ENCODE measurements around the gene FOXP1. TPM values are rescaled to one million over a fixed set of nuclear protein-coding genes. Genes with fewer than 3 reads are reported as not detected.

FOXP1 gene
- total and polyA plus RNA-seq, 4 donors, result 4.9 to 35.4 (median 32.0) TPM

DNA sequence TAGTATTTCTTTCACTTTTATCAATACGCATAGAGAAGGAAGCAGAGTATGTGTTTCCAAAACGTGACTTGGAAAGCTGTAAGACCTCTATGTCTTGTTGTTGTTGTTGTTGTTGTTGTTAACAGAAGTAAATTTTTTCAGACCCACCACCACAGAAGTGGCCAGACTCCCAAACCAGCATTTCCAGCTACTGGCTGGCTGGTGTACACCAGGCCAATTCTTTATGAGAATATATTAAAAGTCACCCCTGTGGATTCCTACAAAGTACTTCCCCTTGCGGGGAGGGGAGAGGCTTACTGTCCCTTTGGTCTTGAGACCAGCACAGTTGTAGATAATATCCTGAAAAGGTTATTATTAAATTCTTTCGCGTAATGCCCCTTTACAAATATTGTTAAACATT, 1.6 kb upstream of the FOXP1 start:
- Histone ChIP-seq H3K27ac (ENCODE audit: low read depth in 1 of 2, low read length in 2 of 2) (peak overlapping the region; percentile 99), H3K9ac (ENCODE audit: low read depth in 1 of 2, low read length in 2 of 2) (peak overlapping the region in 1 of 2 donors; percentile 97), H3K4me3 (ENCODE audit: low read depth in 1 of 3, low read length in 3 of 3) (peak overlapping the region in 2 of 3 donors; percentile 94 to 96), H3K27me3 (ENCODE audit: control insufficient read depth in 4 of 4, insufficient read depth in 4 of 4, low read length in 3 of 4) (no peaks in the 10 kb centered on the region), H3K4me1 (ENCODE audit: control insufficient read depth in 4 of 4, insufficient read depth in 4 of 4, low read length in 3 of 4) (peaks cover 4 to 33% (median 14%) of the 10 kb centered on the region in 4 donors), H3K9me3 (ENCODE audit: control insufficient read depth in 4 of 4, low read length in 3 of 4) (no peaks in the 10 kb centered on the region), H3K36me3 (ENCODE audit: control insufficient read depth in 4 of 4, insufficient read depth in 3 of 4, low read depth in 1 of 4, low read length in 3 of 4) (no peaks in the 10 kb centered on the region)
- WGBS, result 25% methylated on average over 5 of the region's 5 CpGs
- TF ChIP-seq, protein P1, sequence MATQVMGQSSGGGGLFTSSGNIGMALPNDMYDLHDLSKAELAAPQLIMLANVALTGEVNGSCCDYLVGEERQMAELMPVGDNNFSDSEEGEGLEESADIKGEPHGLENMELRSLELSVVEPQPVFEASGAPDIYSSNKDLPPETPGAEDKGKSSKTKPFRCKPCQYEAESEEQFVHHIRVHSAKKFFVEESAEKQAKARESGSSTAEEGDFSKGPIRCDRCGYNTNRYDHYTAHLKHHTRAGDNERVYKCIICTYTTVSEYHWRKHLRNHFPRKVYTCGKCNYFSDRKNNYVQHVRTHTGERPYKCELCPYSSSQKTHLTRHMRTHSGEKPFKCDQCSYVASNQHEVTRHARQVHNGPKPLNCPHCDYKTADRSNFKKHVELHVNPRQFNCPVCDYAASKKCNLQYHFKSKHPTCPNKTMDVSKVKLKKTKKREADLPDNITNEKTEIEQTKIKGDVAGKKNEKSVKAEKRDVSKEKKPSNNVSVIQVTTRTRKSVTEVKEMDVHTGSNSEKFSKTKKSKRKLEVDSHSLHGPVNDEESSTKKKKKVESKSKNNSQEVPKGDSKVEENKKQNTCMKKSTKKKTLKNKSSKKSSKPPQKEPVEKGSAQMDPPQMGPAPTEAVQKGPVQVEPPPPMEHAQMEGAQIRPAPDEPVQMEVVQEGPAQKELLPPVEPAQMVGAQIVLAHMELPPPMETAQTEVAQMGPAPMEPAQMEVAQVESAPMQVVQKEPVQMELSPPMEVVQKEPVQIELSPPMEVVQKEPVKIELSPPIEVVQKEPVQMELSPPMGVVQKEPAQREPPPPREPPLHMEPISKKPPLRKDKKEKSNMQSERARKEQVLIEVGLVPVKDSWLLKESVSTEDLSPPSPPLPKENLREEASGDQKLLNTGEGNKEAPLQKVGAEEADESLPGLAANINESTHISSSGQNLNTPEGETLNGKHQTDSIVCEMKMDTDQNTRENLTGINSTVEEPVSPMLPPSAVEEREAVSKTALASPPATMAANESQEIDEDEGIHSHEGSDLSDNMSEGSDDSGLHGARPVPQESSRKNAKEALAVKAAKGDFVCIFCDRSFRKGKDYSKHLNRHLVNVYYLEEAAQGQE (IDR thresholded peaks at IDR 0.05), result no peak
- TF ChIP-seq, protein P2, sequence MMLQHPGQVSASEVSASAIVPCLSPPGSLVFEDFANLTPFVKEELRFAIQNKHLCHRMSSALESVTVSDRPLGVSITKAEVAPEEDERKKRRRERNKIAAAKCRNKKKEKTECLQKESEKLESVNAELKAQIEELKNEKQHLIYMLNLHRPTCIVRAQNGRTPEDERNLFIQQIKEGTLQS (IDR thresholded peaks at IDR 0.05), result no peak
- TF ChIP-seq FOXA1 (IDR thresholded peaks at IDR 0.05) (no peak), GABPA (IDR thresholded peaks at IDR 0.05 in 1 of 2, conservative IDR thresholded peaks at IDR 0.05 in 1 of 2) (no peak), TAF1 (conservative IDR thresholded peaks at IDR 0.05) (no peak), SP1 (IDR thresholded peaks at IDR 0.05) (no peak), HNF4A (conservative IDR thresholded peaks at IDR 0.05) (no peak), EGR1 (IDR thresholded peaks at IDR 0.05; ENCODE audit: low read depth in 2 of 2) (no peak), YY1 (IDR thresholded peaks at IDR 0.05) (no peak), NR2F2 (IDR thresholded peaks at IDR 0.05) (no peak), RAD21 (IDR thresholded peaks at IDR 0.05) (no peak), RXRA (IDR thresholded peaks at IDR 0.05) (no peak), JUND (IDR thresholded peaks at IDR 0.05) (no peak), HNF4G (IDR thresholded peaks at IDR 0.05) (no peak), FOXA2 (IDR thresholded peaks at IDR 0.05) (no peak)
- TF ChIP-seq, protein P3, sequence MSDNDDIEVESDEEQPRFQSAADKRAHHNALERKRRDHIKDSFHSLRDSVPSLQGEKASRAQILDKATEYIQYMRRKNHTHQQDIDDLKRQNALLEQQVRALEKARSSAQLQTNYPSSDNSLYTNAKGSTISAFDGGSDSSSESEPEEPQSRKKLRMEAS (IDR thresholded peaks at IDR 0.05), result no peak
- TF ChIP-seq, protein P4, sequence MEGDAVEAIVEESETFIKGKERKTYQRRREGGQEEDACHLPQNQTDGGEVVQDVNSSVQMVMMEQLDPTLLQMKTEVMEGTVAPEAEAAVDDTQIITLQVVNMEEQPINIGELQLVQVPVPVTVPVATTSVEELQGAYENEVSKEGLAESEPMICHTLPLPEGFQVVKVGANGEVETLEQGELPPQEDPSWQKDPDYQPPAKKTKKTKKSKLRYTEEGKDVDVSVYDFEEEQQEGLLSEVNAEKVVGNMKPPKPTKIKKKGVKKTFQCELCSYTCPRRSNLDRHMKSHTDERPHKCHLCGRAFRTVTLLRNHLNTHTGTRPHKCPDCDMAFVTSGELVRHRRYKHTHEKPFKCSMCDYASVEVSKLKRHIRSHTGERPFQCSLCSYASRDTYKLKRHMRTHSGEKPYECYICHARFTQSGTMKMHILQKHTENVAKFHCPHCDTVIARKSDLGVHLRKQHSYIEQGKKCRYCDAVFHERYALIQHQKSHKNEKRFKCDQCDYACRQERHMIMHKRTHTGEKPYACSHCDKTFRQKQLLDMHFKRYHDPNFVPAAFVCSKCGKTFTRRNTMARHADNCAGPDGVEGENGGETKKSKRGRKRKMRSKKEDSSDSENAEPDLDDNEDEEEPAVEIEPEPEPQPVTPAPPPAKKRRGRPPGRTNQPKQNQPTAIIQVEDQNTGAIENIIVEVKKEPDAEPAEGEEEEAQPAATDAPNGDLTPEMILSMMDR (IDR thresholded peaks at IDR 0.05; ENCODE audit: low read depth, low read length, missing input control), result no peak
- TF ChIP-seq, protein P5, sequence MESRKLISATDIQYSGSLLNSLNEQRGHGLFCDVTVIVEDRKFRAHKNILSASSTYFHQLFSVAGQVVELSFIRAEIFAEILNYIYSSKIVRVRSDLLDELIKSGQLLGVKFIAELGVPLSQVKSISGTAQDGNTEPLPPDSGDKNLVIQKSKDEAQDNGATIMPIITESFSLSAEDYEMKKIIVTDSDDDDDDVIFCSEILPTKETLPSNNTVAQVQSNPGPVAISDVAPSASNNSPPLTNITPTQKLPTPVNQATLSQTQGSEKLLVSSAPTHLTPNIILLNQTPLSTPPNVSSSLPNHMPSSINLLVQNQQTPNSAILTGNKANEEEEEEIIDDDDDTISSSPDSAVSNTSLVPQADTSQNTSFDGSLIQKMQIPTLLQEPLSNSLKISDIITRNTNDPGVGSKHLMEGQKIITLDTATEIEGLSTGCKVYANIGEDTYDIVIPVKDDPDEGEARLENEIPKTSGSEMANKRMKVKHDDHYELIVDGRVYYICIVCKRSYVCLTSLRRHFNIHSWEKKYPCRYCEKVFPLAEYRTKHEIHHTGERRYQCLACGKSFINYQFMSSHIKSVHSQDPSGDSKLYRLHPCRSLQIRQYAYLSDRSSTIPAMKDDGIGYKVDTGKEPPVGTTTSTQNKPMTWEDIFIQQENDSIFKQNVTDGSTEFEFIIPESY (IDR thresholded peaks at IDR 0.05), result no peak
- peak; percentile 41 for DNase-seq (ENCODE audit: low spot score)
